Astrocyte of the spinal cord (primary cell): ENCODE data around the gene PCDHB7.
"Not testable (repeated sequence)": the region's sequence is repeated elsewhere in the genome, so short reads cannot be mapped to it uniquely, and the experiment has no call there.

Source experiments
- DNase-seq: peaks from one replicate; pipeline ENCODE4 v3.0.0; 2011; ENCODE audit warnings: low read depth, low spot score
- H3K4me3 ChIP-seq: 2 replicates; pipeline ENCODE4 v1.5.1; 2011; ENCODE audit warnings: low read depth, mild to moderate bottlenecking, low read length, moderate library complexity
- CTCF ChIP-seq: IDR thresholded peaks from 2 replicates; pipeline ENCODE4 v1.5.1; 2012; ENCODE audit warnings: low read depth, mild to moderate bottlenecking, low read length, inconsistent platforms
- in situ Hi-C: cut with HindIII; loops from 2 replicates; pipeline ENCODE4 v1.10.0; 2017; ENCODE audit warnings: low sequenced_read_pairs

The PCDHB7 gene

GRCh38 chr5:141150224-141150992 is 22.0 kb upstream of the PCDHB7 start:
- no peak overlapping the region for H3K4me3 ChIP-seq
- in situ Hi-C loops, result no loop called here
- no peak for TF ChIP-seq CTCF
- DNase-seq, result no peak

- H3K4me3 ChIP-seq, result no peak overlapping the region
- no peak for DNase-seq
- no peak for TF ChIP-seq CTCF
- in situ Hi-C loops, result no loop called here
Observed at GRCh38 chr5:141150993-141151325, 21.5 kb upstream of the PCDHB7 start.

- H3K4me3 ChIP-seq, DNase-seq, in situ Hi-C loops: not testable (repeated sequence)
Observed at GRCh38 chr5:141151632-141152031, 20.8 kb upstream of the PCDHB7 start.

GRCh38 chr5:141152096-141152495 is 20.3 kb upstream of the PCDHB7 start:
- in situ Hi-C loops, DNase-seq, H3K4me3 ChIP-seq: not testable (repeated sequence)

- DNase-seq, result no peak
- in situ Hi-C loops, result no loop called here
- no peak overlapping the region for H3K4me3 ChIP-seq
- no peak for TF ChIP-seq CTCF
Observed at GRCh38 chr5:141155540-141156374, 16.7 kb upstream of the PCDHB7 start.

GRCh38 chr5:141157356-141157755 is 15.1 kb upstream of the PCDHB7 start:
- DNase-seq, in situ Hi-C loops, H3K4me3 ChIP-seq: not testable (repeated sequence)

- in situ Hi-C loops, DNase-seq, H3K4me3 ChIP-seq: not testable (repeated sequence)
Observed at GRCh38 chr5:141157901-141158300, 14.5 kb upstream of the PCDHB7 start.

GRCh38 chr5:141174291-141175104 is 2.1 kb downstream of the PCDHB7 start:
- DNase-seq, in situ Hi-C loops, H3K4me3 ChIP-seq: not testable (repeated sequence)

GRCh38 chr5:141175933-141176332 is 3.5 kb downstream of the PCDHB7 start:
- in situ Hi-C loops, result no loop called here
- no peak overlapping the region for H3K4me3 ChIP-seq
- TF ChIP-seq CTCF, result no peak

GRCh38 chr5:141177577-141178191 is 5.2 kb downstream of the PCDHB7 start, which contains the start of gene PCDHB8:
PCDHB8 (plus strand) TSS chr5:141177790; CDS start chr5:141178035, 245 bp downstream.
- DNase-seq, in situ Hi-C loops, H3K4me3 ChIP-seq: not testable (repeated sequence)

More at GRCh38 chr5:141175933-141176332, 3.5 kb downstream of the PCDHB7 start:
- DNase-seq, result no peak

- in situ Hi-C loops, H3K4me3 ChIP-seq: not testable (repeated sequence)
Observed at GRCh38 chr5:141179371-141179770, 6.9 kb downstream of the PCDHB7 start.

More at GRCh38 chr5:141179371-141179770, 6.9 kb downstream of the PCDHB7 start:
- DNase-seq, result not testable (repeated sequence)
